Sigmoid colon (tissue), 3 donors: Measurements from ENCODE around the gene GNGT2.

Source experiments
- POLR2A ChIP-seq, 2 donors: fragments of 450-650 bp; IDR thresholded peaks; one replicate each; pipeline ENCODE4 v1.6.1; 2016; ENCODE audit warnings: antibody characterized with exemption in 2 of 2, mild to moderate bottlenecking in 2 of 2, moderate library complexity in 2 of 2
- TF ChIP-seq, protein P1 (sequence below), 4 experiments: fragments of 450-650 bp in 3 of 4; fragments of 200-600 bp in 1 of 4; IDR thresholded peaks; one replicate each; pipeline ENCODE4 v1.5.1; 2016 to 2019; ENCODE audit warnings: antibody characterized with exemption in 4 of 4, mild to moderate bottlenecking in 3 of 4, moderate library complexity in 2 of 4

DNA sequence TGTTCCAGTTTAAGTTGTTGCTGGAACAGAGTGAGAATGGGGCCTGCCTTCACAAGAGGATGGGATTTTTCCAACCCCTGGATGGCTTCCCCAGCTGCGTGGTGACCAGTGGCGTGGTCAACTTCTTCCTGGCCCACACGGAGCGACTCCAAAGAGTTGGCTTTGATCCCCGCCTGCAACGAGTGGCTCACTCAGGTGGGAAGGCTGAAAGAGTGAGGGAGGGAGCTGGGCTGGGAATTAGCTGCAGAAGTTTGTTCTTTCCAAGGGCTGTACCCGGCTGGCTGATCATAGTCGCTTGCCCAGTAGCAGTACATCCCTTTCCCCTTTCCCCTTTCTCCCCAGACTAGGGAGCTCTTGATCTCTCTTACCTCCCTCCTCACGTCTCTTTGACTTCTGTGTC, 41.7 kb downstream of the GNGT2 start:
- TF ChIP-seq, protein P1, sequence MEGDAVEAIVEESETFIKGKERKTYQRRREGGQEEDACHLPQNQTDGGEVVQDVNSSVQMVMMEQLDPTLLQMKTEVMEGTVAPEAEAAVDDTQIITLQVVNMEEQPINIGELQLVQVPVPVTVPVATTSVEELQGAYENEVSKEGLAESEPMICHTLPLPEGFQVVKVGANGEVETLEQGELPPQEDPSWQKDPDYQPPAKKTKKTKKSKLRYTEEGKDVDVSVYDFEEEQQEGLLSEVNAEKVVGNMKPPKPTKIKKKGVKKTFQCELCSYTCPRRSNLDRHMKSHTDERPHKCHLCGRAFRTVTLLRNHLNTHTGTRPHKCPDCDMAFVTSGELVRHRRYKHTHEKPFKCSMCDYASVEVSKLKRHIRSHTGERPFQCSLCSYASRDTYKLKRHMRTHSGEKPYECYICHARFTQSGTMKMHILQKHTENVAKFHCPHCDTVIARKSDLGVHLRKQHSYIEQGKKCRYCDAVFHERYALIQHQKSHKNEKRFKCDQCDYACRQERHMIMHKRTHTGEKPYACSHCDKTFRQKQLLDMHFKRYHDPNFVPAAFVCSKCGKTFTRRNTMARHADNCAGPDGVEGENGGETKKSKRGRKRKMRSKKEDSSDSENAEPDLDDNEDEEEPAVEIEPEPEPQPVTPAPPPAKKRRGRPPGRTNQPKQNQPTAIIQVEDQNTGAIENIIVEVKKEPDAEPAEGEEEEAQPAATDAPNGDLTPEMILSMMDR (IDR thresholded peaks at IDR 0.05): no peak
- TF ChIP-seq POLR2A (IDR thresholded peaks at IDR 0.05): no peak
